Esophagus muscularis mucosa (tissue), 4 donors: ENCODE results near the gene ZSWIM7. TPM values are rescaled to one million over a fixed set of nuclear protein-coding genes. Genes with fewer than 3 reads are reported as not detected.

ENCODE experiments used
- DNase-seq: peaks from one replicate; pipeline ENCODE4 v3.0.0-alpha.2; 2017; ENCODE audit errors: extremely low spot score
- H3K27ac ChIP-seq, 4 donors: fragments of 200-600 bp; sonication (generic); replicated peaks in 1 of 4; 1 replicate in 3 of 4; 2 replicates in 1 of 4; pipeline ENCODE4 v1.5.1; 2016 to 2019; ENCODE audit warnings: mild to moderate bottlenecking in 1 of 4
- H3K27me3 ChIP-seq, 4 donors: fragments of 200-600 bp; sonication (generic); one replicate each; pipeline versions ENCODE4 v1.5.1 to v1.6.0; 2016 to 2019
- H3K36me3 ChIP-seq, 4 donors: fragments of 200-600 bp; sonication (generic); one replicate each; pipeline ENCODE4 v1.5.1; 2016 to 2019
- H3K4me1 ChIP-seq, 4 donors: fragments of 200-600 bp; sonication (generic); one replicate each; pipeline ENCODE4 v1.5.1; 2016 to 2019
- H3K4me3 ChIP-seq, 4 donors: fragments of 200-600 bp; sonication (generic); 1 replicate in 2 of 4; 2 replicates in 2 of 4; pipeline ENCODE4 v1.5.1; 2016 to 2019; ENCODE audit warnings: mild to moderate bottlenecking in 4 of 4, moderate library complexity in 1 of 4
- H3K9me3 ChIP-seq, 4 donors: fragments of 200-600 bp; sonication (generic); 1 replicate in 3 of 4; 2 replicates in 1 of 4; pipeline ENCODE4 v1.5.1; 2016 to 2019
- CTCF ChIP-seq, 3 experiments: fragments of 200-600 bp in 2 of 3; fragments of 450-650 bp in 1 of 3; sonication (generic) in 2 of 3; IDR thresholded peaks; one replicate each; pipeline ENCODE4 v1.5.1; 2017 to 2019; ENCODE audit warnings: antibody characterized with exemption in 3 of 3, mild to moderate bottlenecking in 2 of 3, moderate library complexity in 1 of 3
- EP300 ChIP-seq: sonication (generic); formaldehyde crosslinking; IDR thresholded peaks from one replicate; pipeline ENCODE4 v1.6.1; 2017; ENCODE audit warnings: antibody characterized with exemption
- POLR2A ChIP-seq: fragments of 450-650 bp; IDR thresholded peaks from one replicate; pipeline ENCODE4 v1.6.1; 2017; ENCODE audit warnings: antibody characterized with exemption, moderate library complexity, mild to moderate bottlenecking, low read depth
- POLR2AphosphoS5 ChIP-seq, 2 donors: sonication (generic); formaldehyde crosslinking; IDR thresholded peaks; one replicate each; pipeline ENCODE4 v1.6.1; 2017; ENCODE audit warnings: antibody characterized with exemption in 2 of 2
- WGBS: methylation state at CpG from one replicate; pipeline ENCODE4 v1.1.5; 2018; 5-methylcytosine and 5-hydroxymethylcytosine counted together
- intact Hi-C: fragments of 100-400 bp; cut with DNase I; formaldehyde crosslinking; loops from one replicate; pipeline ENCODE4 v1.15.1; 2023
- total RNA-seq, 4 donors: library from RNA; depleted of rRNA; stranded (reverse); fragments of >200 nt; gene quantifications; one replicate each; pipeline versions ENCODE4 v1.1.0 to v1.2.1, GENCODE V29; 2016

The ZSWIM7 gene
- total RNA-seq, 4 donors from 2014 or later, result 16.2 to 22.7 (median 17.5) TPM

GRCh38 chr17:15930426-15930825 lies 69.1 kb downstream of the ZSWIM7 start:
- Histone ChIP-seq H3K4me1 (peaks cover 0 to 8% (median 4%) of the 10 kb centered on the region in 4 donors), H3K27me3 (no peaks in the 10 kb centered on the region), H3K27ac (no peak overlapping the region), H3K9me3 (no peaks in the 10 kb centered on the region), H3K4me3 (no peak overlapping the region), H3K36me3 (no peaks in the 10 kb centered on the region)
- intact Hi-C loops, result no loop called here
- WGBS, result 75% methylated on average over 6 of the region's 6 CpGs
- DNase-seq, result no peak
- TF ChIP-seq EP300 (no peak), POLR2A (no peak), POLR2AphosphoS5 (IDR thresholded peaks at IDR 0.05) (no peak), CTCF (IDR thresholded peaks at IDR 0.05) (no peak)

- Histone ChIP-seq H3K4me1 (peaks cover 0 to 8% (median 4%) of the 10 kb centered on the region in 4 donors), H3K27ac (no peak overlapping the region), H3K36me3 (no peaks in the 10 kb centered on the region), H3K27me3 (no peaks in the 10 kb centered on the region), H3K9me3 (no peaks in the 10 kb centered on the region), H3K4me3 (no peak overlapping the region)
- WGBS, result 76% methylated on average over 4 of the region's 4 CpGs
- no peak for TF ChIP-seq CTCF (IDR thresholded peaks at IDR 0.05)
- TF ChIP-seq POLR2A, result no peak
- no peak for TF ChIP-seq EP300
- no peak for TF ChIP-seq POLR2AphosphoS5 (IDR thresholded peaks at IDR 0.05)
- intact Hi-C loops, result no loop called here
- DNase-seq, result no peak
These were observed 69.6 kb downstream of the ZSWIM7 start for GRCh38 chr17:15929941-15930340.

GRCh38 chr17:15928286-15928785 lies 71.2 kb downstream of the ZSWIM7 start:
- TF ChIP-seq POLR2A (no peak), EP300 (no peak), CTCF (IDR thresholded peaks at IDR 0.05) (no peak), POLR2AphosphoS5 (IDR thresholded peaks at IDR 0.05) (no peak)
- intact Hi-C loops, result no loop called here
- DNase-seq, result no peak
- Histone ChIP-seq H3K27me3 (no peaks in the 10 kb centered on the region), H3K9me3 (no peaks in the 10 kb centered on the region), H3K36me3 (no peaks in the 10 kb centered on the region), H3K4me3 (no peak overlapping the region), H3K4me1 (peaks cover 0 to 8% (median 4%) of the 10 kb centered on the region in 4 donors), H3K27ac (no peak overlapping the region)
- WGBS, result 69% methylated on average over 9 of the region's 9 CpGs

Other genes with a start within 250 kb of the ZSWIM7 start
- gene ADORA2B, start 54.6 kb downstream of the ZSWIM7 start, total RNA-seq, result under 1 TPM; 0.26 to 0.75 (median 0.37) TPM
- gene TTC19, start 120 bp upstream of the ZSWIM7 start, total RNA-seq, result 10 to 100 TPM; 40.9 to 56.4 (median 50.5) TPM
- gene NCOR1, start 215.8 kb upstream of the ZSWIM7 start, total RNA-seq, result 100 to 1,000 TPM; 100 to 123 (median 109) TPM
- gene PIGL, start 217.5 kb upstream of the ZSWIM7 start, total RNA-seq, result 10 to 100 TPM in 3 of 4 donors, 1 to 10 TPM in 1; 10.0 to 21.7 (median 16.5) TPM